ENCODE results near the gene DIRAS1. TPM values are rescaled to one million over a fixed set of nuclear protein-coding genes. Genes with fewer than 3 reads are reported as not detected.

The DIRAS1 gene
- total and polyA plus RNA-seq, 2 of the 4 experiments (the other 2 are of a cell fraction) = 1.4 to 10.3 TPM

GRCh38 chr19:2754659-2755447 is 33.7 kb upstream of the DIRAS1 start:
- TF ChIP-seq MAFK (IDR thresholded peaks at IDR 0.05; ENCODE audit: low read depth, low read length) (no peak), SMC3 (IDR thresholded peaks at IDR 0.05; ENCODE audit: low read depth, low read length) (no peak), BHLHE40 (IDR thresholded peaks at IDR 0.05; ENCODE audit: low read depth, low read length) (no peak), CEBPB (IDR thresholded peaks at IDR 0.05; ENCODE audit: low read depth, low read length) (no peak), ELK1 (IDR thresholded peaks at IDR 0.05; ENCODE audit: borderline replicate concordance, low read depth, low read length) (no peak), MAZ (IDR thresholded peaks at IDR 0.05; ENCODE audit: borderline replicate concordance, low read depth, low read length) (no peak), CTCF (conservative IDR thresholded peaks at IDR 0.05; ENCODE audit: low read depth, low read length) (no peak), NFE2L2 (IDR thresholded peaks at IDR 0.05; ENCODE audit: low read depth, low read length) (no peak), MXI1 (IDR thresholded peaks at IDR 0.05; ENCODE audit: borderline replicate concordance, low read depth, low read length) (no peak), USF2 (IDR thresholded peaks at IDR 0.05; ENCODE audit: low read depth, low read length) (no peak), RAD21 (IDR thresholded peaks at IDR 0.05; ENCODE audit: low read length) (no peak), RCOR1 (IDR thresholded peaks at IDR 0.05; ENCODE audit: insufficient replicate concordance, low read length) (no peak), FOS (IDR thresholded peaks at IDR 0.05; ENCODE audit: low read depth, low read length) (no peak), CHD1 (IDR thresholded peaks at IDR 0.05; ENCODE audit: low read depth, low read length) (no peak), RFX5 (IDR thresholded peaks at IDR 0.05; ENCODE audit: low read depth, low read length) (no peak), POLR2A (IDR thresholded peaks at IDR 0.05; ENCODE audit: low read depth, low read length) (no peak)
- no TSS peak for BruUV-seq (replicated peaks)
- no peak for ATAC-seq (ENCODE audit: low read depth)

More at GRCh38 chr19:2754659-2755447, 33.7 kb upstream of the DIRAS1 start:
- Histone ChIP-seq H2AK9ac (replicated peaks; ENCODE audit: low read depth, low read length, poor library complexity) (no peak overlapping the region), H3K4ac (ENCODE audit: low read depth, low read length) (no peak overlapping the region), H2BK20ac (ENCODE audit: low read depth, low read length) (no peak overlapping the region), H2AK5ac (ENCODE audit: low read depth, low read length) (no peak overlapping the region), H2BK15ac (ENCODE audit: low read depth, low read length) (no peak overlapping the region), H3K4me2 (ENCODE audit: low read depth, low read length) (no peak overlapping the region), H2BK120ac (ENCODE audit: low read depth, low read length) (no peak overlapping the region), H4K8ac (ENCODE audit: low read depth in 2 of 2, low read length in 2 of 2) (no peak overlapping the region), H3K36me3 (ENCODE audit: control insufficient read depth, insufficient read depth, low read length) (peaks cover 47% of the 10 kb centered on the region), H3K4me1 (ENCODE audit: control insufficient read depth, insufficient read depth, low read length) (no peaks in the 10 kb centered on the region), H2BK5ac (ENCODE audit: low read depth, low read length, poor library complexity, severe bottlenecking) (no peak overlapping the region), H3K14ac (replicated peaks; ENCODE audit: low read depth, low read length) (no peak overlapping the region), H3K9me3 (ENCODE audit: control insufficient read depth, insufficient read depth, low read length) (no peaks in the 10 kb centered on the region), H3K4me3 (ENCODE audit: insufficient read depth, low read depth, low read length) (no peak overlapping the region), H4K20me1 (ENCODE audit: insufficient read depth, low read length) (no peaks in the 10 kb centered on the region), H3K18ac (ENCODE audit: low read depth, low read length) (no peak overlapping the region), H2AFZ (replicated peaks; ENCODE audit: low read length, poor library complexity) (no peak overlapping the region), H4K91ac (ENCODE audit: insufficient read depth, low read depth, low read length) (no peak overlapping the region), H3K27me3 (ENCODE audit: control insufficient read depth, insufficient read depth, low read length) (no peaks in the 10 kb centered on the region), H3K9ac (ENCODE audit: low read depth, low read length) (no peak overlapping the region), H3K23ac (ENCODE audit: low read depth, low read length) (no peak overlapping the region), H4K5ac (ENCODE audit: low read depth, low read length) (no peak overlapping the region), H3K56ac (ENCODE audit: extremely low read depth, insufficient read depth, low read length) (no peak overlapping the region), H3K27ac (ENCODE audit: insufficient read depth, low read length) (no peak overlapping the region), H3K79me1 (ENCODE audit: low read depth in 1 of 2, low read length in 2 of 2) (peaks cover 0 to 9% of the 10 kb centered on the region in 2 experiments; a peak in 3 of 4 replicates), H3K9me1 (ENCODE audit: insufficient read depth, low read length) (no peaks in the 10 kb centered on the region; the same call in 1 of the 2 replicates)
- DNase-seq = no peak
- POLR2A ChIA-PET (ENCODE audit: unreplicated experiment) = no interaction called here
- intact Hi-C loops (cut with micrococcal nuclease) (no loop called here), in situ Hi-C loops (cut with MboI; ENCODE audit: low sequenced_read_pairs) (no loop called here), dilution Hi-C loops (cut with HindIII; ENCODE audit: low sequenced_read_pairs, unreplicated experiment) (no loop called here)
- CTCF ChIA-PET = no interaction called here
- WGBS, 2 experiments (ENCODE audit: extremely low coverage in 2 of 2, insufficient read length in 1 of 2) = 90% methylated on average over 28 of the region's 43 CpGs; no CpG with 5 or more reads in 1 of the 2 experiments
